ENCODE data around the gene SLC7A7.
"Not testable (repeated sequence)": the region's sequence is repeated elsewhere in the genome, so short reads cannot be mapped to it uniquely, and the experiment has no call there.

Gene SLC7A7

DNA sequence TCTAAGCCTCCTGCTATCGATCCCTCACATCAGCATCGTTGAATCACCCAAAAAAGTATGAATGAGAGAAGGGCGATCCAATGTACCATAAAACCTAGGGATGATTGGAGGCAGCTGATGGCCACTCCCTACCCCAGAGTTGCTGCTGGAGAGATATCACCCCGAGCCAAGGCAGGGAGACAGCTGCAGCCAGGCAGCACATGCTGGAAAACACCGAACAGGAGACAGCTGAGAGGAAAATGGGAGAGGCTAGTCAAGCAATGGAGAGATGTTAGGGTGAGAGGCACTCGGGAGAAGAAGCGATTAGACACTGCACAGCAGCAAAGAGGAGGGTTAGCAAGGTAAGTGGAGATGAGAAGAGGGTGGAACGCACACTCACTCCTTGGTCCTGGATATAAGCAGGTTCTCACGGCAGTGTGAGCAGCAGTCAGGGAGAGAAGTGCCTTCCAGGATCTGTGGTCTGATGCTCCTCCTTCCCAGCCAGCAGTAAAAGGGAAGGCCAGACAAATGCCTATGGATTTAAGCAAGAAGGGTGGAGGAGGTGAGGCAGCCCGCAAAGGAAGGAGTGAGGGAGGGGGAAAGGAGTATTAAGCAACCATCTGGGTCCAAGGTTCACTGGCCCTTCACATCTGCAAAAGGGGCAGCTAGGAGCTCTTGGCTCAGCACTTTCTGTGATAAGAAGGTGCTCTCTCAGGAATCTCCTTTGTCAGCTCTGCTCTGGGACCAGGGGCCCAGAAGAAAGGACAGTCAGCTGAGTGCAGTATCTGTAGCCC lies at the start of gene SLC7A7:
TSS of gene SLC7A7 (minus strand) at position 495 of the 773 bp plus-strand sequence. CDS start 2,037 bp downstream, outside the sequence.
- no peak for DNase-seq (ENCODE audit: low spot score)

DNA sequence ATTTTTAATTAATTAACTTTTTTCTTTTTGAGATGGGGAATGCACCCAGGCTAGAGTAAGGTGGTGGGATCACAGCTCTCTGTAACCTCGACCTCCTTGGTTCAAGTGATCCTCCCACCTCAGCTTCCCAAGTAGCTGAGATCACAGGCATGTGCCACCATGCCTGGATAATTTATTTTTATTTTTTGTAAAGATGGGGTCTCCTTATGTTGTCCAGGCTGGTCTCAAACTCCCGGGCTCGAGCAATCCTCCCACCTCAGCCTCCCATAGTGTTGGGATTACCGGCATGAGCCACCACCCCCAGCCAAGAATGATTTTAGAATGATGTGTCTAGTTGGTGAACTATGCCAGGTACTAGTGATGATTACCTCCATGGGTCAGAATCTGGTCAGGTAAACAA lies 49.7 kb upstream of the SLC7A7 start:
- DNase-seq (ENCODE audit: low spot score): no peak

DNA sequence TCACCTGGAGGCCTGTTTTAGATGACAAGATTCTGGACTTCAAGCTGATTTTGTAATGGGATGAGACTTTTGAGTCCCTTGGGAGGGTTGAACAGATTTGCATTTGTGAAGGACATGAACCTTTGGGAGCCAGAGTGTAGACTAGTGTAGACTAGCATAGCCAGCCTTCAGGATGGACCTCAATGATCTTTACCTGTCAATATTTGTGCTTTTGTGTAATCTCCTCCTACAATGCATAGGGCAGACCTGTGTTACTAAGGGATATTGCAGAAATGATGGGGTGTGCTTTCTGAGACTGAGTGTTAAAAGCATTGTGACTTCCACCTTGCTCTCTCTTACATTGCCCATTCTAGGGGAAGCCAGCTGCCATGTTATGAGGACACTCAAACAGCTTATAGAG lies 46.4 kb upstream of the SLC7A7 start:
- no peak for DNase-seq (ENCODE audit: low spot score)

DNA sequence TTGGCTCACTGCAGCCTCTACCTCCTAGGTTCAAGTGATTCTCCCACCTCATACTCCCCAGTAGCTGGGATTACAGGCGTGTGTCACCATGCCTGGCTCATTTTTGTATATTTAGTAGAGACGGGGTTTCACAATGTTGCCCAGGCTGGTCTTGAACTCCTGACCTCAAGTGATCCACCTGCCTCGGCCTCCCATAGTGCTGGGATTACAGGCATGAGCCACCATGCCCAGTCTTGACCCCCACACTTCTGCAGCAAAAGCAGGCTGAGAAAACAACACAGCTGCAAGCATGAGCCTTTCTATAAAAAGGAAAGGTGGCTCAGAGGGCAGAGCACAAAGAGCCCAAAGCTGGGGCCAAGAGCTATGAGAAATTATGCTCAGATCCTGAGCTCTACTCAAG lies 45.1 kb upstream of the SLC7A7 start:
- DNase-seq (ENCODE audit: low spot score): not testable (repeated sequence)

DNA sequence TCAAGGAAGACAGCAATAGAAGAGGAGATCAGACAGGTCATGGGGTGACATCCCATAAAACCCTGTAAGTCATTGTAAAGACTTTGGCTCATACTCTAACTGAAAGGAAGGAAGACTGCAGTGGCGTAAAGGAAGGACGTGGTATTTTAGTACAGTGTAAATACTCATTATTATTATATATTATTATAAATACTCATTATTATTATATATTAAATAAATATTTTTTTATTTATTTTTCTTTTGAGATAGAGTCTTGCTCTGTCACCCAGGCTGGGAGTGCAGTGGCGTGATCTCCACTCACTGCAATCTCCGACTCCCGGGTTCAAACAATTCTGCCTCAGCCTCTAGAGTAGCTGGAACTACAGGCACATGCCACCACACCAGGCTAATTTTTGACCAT lies 41.2 kb upstream of the SLC7A7 start:
- DNase-seq (ENCODE audit: low spot score): no peak

DNA sequence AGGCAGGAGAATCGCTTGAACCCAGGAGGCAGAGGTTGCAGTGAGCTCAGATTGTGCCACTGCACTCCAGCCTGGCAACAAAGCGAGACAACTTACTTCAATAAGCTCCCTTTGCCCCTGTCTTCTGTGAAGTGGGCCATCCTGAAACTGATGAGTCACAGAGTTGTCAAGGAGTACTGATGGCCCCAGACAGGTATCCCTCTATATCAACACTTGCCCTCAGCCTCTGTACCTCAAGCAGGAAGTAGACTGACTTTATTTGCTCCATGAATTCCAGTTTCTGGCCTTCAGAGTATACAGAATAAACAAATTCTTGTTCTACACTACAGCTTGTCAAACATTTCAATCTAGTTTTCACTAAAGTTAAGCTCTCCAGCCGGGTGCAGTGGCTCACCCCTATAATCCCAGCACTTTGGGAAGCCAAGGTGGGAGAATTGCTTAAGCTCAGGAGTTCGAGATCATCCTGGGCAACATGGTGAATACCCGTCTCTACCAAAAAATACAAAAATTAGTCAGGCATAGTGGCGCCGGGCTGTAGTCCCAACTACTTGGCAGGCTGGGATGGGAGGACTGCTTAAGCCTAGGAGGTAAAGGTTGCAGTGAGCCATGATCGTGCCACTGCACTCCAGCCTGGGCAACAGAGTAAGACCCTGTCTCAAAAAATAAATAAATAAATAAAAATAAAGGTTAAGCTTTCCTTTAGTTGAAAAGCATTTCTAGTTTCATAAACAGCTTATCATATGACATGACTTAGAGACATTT lies 39.9 kb upstream of the SLC7A7 start:
- peak; percentile 5 for DNase-seq (ENCODE audit: low spot score)

DNA sequence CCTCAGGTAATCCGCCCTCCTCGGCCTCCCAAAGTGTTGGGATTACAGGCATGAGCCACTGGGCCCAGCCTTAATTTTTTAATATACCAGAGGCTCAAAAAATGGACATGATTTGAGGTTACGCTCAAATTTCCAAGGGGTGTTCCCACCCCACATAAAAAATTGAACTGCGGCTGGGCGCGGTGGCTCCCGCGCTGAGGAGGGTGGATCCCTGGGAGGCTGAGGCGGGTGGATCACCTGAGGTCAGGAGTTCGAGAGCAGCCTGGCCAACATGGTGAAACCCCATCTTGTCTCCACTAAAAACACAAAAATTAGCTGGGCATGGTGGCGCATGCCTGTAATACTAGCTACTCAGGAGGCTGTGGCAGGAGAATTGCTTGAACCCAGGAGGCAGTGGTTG lies 39.1 kb upstream of the SLC7A7 start:
- DNase-seq (ENCODE audit: low spot score): not testable (repeated sequence)

DNA sequence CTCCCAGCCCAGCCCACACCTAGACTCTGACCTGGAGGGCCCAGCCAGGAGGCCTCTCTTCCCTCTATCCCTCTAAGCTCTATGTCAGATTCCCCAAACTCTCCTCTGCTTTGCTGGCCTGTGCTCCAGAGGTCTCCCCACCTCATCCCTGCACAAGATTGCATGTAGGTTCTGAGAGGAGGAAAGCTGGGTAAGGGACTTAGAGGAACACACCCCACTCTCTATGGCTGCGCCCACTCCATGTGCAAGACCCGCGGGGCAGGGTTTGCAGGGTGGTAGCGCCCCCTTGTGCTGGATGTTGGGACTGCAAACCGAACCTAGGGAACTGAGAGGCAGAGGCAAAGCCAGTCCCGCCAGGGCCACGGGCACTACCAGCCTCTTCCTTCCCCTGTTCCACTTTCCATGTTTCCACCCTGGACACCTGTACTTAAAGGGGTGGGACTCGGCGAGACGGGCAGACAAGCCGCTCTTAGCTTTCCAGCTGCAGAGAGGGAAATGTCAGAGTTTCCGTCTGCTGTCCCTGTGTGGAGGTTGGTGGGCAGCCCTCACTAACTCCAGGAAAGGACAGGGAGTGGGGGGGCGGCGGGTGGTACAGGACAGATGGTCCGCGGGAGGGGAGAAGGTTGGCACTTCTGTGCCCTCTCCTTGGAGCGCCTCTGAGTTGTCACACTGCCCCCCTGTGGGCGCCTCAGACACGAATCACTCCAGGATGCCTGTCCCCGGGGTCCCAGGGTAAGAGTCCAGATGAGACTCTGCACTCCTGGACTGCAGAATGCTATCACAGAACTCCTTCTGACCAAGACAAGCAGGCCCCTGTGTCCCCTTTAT lies 37.9 kb upstream of the SLC7A7 start:
- DNase-seq (ENCODE audit: low spot score): peak; percentile 89

DNA sequence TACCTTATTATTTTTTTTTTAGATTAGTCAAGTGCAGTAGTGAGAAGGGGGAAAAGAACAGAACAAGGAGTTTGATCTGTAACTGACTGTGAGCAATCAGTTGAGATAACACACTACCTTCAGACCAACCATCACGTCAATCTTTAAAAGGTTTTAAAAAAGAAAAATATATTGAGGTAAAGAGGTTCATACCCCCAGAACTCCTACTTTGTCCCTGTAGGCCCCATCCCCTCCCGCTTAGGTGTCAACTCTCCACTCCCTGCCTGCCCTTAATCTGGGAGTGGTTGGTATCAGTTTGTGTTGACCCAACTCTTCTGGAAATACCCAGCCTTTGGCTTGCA lies 37.3 kb upstream of the SLC7A7 start:
- no peak for DNase-seq (ENCODE audit: low spot score)

DNA sequence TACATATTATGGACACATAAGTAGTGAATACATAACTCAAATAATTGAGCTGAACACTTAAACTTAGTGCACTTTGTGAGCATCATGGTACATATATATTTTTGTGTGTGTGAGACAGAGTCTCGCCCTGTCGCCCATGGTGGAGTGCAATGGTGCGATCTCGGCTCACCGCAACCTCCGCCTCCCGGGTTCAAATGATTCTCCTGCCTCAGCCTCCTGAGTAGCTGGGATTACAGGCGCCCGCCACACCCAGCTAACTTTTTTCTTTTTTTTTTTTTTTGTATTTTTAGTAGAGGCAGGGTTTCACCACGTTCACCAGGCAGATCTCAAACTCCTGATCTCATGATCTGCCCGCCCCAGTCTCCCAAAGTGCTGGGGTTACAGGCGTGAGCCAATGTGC lies 36.9 kb upstream of the SLC7A7 start:
- DNase-seq (ENCODE audit: low spot score): not testable (repeated sequence)

DNA sequence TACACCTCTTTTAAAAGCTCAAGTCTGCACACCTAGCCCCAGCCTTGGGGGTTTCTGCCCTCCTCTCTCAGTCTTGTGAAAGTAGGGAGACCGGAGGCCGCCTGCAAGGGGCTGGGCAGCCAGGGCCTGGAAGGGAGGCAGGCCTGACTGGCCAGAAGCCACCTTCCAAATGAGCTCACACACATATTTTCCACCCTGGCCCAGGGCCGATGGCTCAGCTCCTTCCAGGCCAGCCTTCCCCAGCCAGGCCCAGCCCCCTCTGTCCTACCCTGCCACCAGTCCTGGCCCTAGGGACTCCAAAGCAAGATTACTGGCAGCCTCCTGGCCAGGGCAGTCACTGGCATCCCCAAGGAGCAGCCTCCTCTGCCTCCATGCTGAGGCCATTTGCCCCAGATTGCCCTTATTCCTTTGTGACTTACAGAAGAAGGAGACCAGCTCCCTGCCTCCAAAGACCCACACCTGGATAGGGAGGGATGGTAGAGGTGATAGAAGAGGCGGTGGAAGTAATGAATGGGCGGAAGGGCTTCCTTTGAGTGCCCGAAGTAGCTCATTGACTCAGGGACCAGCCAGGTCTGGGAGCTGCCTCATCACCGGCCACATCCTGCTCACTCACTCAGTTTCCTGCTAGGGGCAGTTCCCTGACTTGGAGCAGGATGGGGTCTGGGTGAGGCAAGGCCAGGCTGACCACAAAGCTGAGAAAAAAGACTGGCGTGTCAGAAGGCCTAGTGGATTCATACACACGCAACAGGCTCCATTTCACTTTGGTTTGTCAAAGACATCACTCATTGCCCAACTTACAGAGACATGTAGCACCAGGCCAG lies 35.9 kb upstream of the SLC7A7 start:
- DNase-seq (ENCODE audit: low spot score): no peak

DNA sequence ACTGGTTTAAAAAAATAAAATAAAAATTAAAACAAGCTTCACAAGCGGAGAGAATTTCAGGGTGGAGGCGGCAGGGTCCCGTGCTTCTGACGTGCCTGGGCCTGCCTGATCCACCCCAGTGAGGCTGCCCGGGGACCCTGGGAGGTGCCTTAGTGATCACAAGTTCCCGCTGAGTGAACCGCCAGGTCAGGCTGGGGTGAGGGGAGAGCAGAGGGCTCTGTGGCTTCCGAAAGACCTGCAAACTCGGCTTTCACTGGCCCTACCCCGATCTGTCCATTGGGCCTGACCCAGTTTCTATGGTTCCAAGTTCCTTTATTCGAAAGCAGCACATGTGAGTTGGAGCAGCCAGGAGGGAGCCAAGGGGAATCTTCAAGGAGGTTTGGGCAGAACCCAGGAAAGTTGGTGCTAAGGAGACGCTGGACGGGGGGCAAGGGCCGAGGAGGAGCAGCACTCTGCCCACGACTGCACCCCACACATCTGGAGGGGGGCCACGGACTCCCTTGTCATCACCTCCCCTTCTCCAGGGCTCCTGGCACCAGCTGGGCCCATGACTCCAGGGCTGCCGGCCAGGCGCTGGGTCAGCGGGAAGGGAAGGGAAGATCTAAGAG lies 34.1 kb upstream of the SLC7A7 start:
- DNase-seq (ENCODE audit: low spot score): peak; percentile 22

DNA sequence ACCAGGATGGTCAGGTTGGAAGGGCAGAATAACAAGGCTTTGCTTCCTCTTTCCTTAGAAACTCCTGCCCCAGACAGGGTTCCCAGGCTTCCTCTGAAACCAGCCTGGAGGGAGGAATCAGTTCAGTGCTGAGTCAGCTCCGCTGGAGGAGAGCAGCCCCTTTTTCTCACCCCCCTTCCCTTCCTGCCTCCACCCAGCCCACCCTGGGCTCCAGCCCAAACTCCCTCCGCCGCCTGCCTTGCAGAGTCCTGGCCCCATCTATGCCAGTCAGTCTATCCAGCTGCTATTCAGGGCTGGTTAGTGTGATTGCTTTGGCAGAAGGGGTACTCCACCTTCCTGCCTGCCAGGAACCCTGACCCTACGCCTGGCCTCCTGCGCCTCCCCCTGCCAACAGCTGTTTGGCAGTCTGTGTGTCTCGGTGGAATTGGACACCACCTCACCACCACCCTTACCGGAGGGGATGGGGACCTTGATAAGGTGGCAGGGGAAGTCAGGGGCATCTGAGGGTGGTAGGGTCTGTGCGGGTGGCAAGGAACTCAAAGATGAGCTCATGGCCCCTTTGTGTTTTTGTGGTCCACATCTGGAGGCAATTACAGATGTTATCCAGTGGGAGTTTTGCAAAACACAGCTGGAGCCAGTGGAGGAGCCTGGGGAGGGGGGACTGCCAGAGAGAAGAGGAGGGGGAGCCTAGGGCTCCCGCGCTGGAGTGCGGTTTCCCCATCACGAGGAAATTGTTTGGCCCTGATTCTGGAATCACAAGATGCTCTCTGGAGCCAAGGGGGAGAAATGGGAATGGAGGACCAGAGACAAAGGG lies 33.3 kb upstream of the SLC7A7 start:
- DNase-seq (ENCODE audit: low spot score): peak; percentile 26

DNA sequence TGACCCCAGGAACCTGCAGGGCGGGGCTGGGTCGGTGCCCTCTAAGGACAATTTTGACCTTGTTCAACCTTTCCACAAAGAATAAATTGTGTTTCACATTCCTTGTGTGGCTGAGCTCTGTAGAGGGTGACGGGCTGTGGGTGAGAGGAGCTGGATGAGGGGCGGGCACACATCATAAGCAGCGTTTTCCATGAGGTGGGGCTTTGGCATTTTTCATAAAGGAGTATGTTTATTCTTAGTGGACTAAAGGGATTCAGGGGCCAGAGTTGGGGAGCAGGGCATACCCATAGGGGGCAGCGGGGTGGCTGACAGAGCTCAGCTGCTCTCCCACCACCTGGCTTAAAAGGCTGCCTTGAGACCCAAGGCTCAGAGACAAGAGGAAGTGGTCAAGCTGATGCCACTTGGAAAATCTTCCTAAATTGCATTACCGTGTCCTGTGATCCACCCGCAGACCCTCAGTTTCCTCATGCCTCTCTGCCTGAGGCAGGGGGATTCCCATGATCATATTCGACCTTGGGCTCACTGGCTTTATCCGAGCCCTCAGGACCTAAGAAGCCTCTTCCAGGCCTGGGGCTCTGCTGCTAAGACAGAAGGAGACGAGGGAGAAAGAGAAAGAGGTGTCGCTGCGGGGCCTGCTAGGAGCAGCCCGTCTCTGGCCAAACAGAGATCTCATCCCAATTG lies 32.6 kb upstream of the SLC7A7 start:
- no peak for DNase-seq (ENCODE audit: low spot score)

DNA sequence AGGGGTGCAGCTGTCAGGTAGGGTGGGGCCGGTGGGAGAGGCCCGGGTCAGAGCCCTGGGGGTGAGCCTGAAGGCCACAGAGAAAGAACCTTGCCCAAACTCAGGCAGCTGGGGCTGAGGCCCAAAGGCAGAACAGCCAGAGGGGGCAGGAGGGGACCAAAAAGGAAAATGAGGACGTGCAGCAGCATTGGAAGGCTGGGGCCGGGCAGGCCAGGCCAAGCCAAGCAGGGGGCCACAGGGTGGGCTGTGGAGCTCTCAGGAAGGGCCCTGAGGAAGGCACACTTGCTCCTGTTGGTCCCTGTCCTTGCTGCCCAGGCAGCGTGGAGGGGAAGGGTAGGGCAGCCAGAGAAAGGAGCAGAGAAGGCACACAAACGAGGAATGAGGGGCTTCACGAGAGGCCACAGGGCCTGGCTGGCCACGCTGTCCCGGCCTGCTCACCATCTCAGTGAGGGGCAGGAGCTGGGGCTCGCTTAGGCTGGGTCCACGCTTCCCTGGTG lies 31.6 kb upstream of the SLC7A7 start:
- DNase-seq (ENCODE audit: low spot score): peak; percentile 27

DNA sequence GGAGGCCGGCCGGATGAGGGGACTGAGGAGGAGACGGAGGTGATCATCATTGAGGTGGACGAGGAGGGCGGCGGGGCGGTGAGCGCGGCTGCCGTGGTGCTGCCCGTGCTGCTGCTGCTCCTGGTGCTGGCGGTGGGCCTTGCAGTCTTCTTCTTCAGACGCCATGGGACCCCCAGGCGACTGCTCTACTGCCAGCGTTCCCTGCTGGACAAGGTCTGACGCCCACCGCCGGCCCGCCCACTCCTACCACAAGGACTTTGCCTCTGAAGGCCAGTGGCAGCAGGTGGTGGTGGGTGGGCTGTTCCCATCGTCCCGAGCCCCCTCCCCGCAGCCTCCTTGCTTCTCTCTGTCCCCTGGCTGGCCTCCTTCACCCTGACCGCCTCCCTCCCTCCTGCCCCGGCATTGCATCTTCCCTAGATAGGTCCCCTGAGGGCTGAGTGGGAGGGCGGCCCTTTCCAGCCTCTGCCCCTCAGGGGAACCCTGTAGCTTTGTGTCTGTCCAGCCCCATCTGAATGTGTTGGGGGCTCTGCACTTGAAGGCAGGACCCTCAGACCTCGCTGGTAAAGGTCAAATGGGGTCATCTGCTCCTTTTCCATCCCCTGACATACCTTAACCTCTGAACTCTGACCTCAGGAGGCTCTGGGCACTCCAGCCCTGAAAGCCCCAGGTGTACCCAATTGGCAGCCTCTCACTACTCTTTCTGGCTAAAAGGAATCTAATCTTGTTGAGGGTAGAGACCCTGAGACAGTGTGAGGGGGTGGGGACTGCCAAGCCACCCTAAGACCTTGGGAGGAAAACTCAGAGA lies 30.8 kb upstream of the SLC7A7 start:
- DNase-seq (ENCODE audit: low spot score): no peak

DNA sequence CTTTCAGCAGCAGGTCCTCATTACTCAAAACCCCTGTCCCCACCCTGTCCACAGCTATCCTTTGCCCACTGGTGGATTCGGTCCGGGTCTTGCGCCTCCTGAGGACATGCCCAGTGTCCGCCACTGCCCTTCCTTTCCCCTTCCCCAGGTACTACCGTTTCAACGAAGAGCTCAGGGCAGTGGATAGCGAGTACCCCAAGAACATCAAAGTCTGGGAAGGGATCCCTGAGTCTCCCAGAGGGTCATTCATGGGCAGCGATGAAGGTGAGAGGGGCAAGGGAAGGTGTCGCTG lies 29.8 kb upstream of the SLC7A7 start:
- no peak for DNase-seq (ENCODE audit: low spot score)

DNA sequence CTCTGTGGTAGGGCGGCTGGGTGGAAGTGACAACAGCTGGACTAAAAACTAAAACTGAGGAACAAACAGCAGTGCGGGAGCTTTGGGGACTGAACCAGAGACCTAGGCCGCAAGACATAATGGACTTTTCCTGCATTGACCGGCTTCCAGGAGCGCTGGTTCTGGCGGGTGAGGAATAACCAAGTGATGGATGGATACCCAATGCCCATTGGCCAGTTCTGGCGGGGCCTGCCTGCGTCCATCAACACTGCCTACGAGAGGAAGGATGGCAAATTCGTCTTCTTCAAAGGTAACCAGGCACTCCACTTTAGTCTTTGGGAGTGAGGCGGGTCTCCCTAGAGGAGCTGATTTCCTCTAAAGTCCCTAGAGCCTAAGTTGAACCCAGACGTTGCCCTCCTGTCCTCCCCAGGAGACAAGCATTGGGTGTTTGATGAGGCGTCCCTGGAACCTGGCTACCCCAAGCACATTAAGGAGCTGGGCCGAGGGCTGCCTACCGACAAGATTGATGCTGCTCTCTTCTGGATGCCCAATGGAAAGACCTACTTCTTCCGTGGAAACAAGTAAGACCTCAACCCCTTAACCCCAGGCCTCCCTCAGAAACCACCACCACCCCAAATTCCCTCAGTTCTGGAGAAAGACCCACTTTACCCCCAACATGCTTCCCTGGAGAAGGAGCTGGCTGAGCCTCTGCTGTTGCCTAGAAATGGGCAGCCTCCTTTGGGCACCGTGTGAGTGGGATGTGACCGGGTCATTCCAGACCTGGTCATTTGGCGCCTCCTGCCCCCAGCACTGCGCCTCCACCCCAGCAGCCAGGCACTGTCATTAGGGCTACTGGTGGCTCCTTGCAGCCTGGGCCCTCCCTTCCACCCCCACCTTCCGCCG lies 29.2 kb upstream of the SLC7A7 start:
- peak; percentile 15 for DNase-seq (ENCODE audit: low spot score)

Measured in D341Med (cell line).